Esophagus muscularis mucosa (tissue), 4 donors: Measurements from ENCODE around the gene PIP5KL1. TPM values are rescaled to one million over a fixed set of nuclear protein-coding genes. Genes with fewer than 3 reads are reported as not detected.
A peak's percentile ranks its signal among the peaks of the same experiment; 100 is the strongest.

Experiments
- DNase-seq: peaks from one replicate; pipeline ENCODE4 v3.0.0-alpha.2; 2017; ENCODE audit errors: extremely low spot score
- H3K27ac ChIP-seq, 4 donors: fragments of 200-600 bp; sonication (generic); replicated peaks in 1 of 4; 1 replicate in 3 of 4; 2 replicates in 1 of 4; pipeline ENCODE4 v1.5.1; 2016 to 2019; ENCODE audit warnings: mild to moderate bottlenecking in 1 of 4
- H3K27me3 ChIP-seq, 4 donors: fragments of 200-600 bp; sonication (generic); one replicate each; pipeline versions ENCODE4 v1.5.1 to v1.6.0; 2016 to 2019
- H3K36me3 ChIP-seq, 4 donors: fragments of 200-600 bp; sonication (generic); one replicate each; pipeline ENCODE4 v1.5.1; 2016 to 2019
- H3K4me1 ChIP-seq, 4 donors: fragments of 200-600 bp; sonication (generic); one replicate each; pipeline ENCODE4 v1.5.1; 2016 to 2019
- H3K4me3 ChIP-seq, 4 donors: fragments of 200-600 bp; sonication (generic); 1 replicate in 2 of 4; 2 replicates in 2 of 4; pipeline ENCODE4 v1.5.1; 2016 to 2019; ENCODE audit warnings: mild to moderate bottlenecking in 4 of 4, moderate library complexity in 1 of 4
- H3K9me3 ChIP-seq, 4 donors: fragments of 200-600 bp; sonication (generic); 1 replicate in 3 of 4; 2 replicates in 1 of 4; pipeline ENCODE4 v1.5.1; 2016 to 2019
- CTCF ChIP-seq, 3 experiments: fragments of 200-600 bp in 2 of 3; fragments of 450-650 bp in 1 of 3; sonication (generic) in 2 of 3; IDR thresholded peaks; one replicate each; pipeline ENCODE4 v1.5.1; 2017 to 2019; ENCODE audit warnings: antibody characterized with exemption in 3 of 3, mild to moderate bottlenecking in 2 of 3, moderate library complexity in 1 of 3
- EP300 ChIP-seq: sonication (generic); formaldehyde crosslinking; IDR thresholded peaks from one replicate; pipeline ENCODE4 v1.6.1; 2017; ENCODE audit warnings: antibody characterized with exemption
- POLR2A ChIP-seq: fragments of 450-650 bp; IDR thresholded peaks from one replicate; pipeline ENCODE4 v1.6.1; 2017; ENCODE audit warnings: antibody characterized with exemption, moderate library complexity, mild to moderate bottlenecking, low read depth
- POLR2AphosphoS5 ChIP-seq, 2 donors: sonication (generic); formaldehyde crosslinking; IDR thresholded peaks; one replicate each; pipeline ENCODE4 v1.6.1; 2017; ENCODE audit warnings: antibody characterized with exemption in 2 of 2
- WGBS: methylation state at CpG from one replicate; pipeline ENCODE4 v1.1.5; 2018; 5-methylcytosine and 5-hydroxymethylcytosine counted together
- intact Hi-C: fragments of 100-400 bp; cut with DNase I; formaldehyde crosslinking; loops from one replicate; pipeline ENCODE4 v1.15.1; 2023
- total RNA-seq, 4 donors: library from RNA; depleted of rRNA; stranded (reverse); fragments of >200 nt; gene quantifications; one replicate each; pipeline versions ENCODE4 v1.1.0 to v1.2.1, GENCODE V29; 2016

The PIP5KL1 gene
- total RNA-seq, 4 donors from 2014 or later: 1.3 to 2.8 (median 2.2) TPM

- Histone ChIP-seq H3K9me3 (no peaks in the 10 kb centered on the region), H3K27me3 (no peaks in the 10 kb centered on the region), H3K4me3 (no peak overlapping the region), H3K27ac (peak overlapping the region; percentile 91 to 97 (median 96)), H3K4me1 (peaks cover 52 to 79% (median 73%) of the 10 kb centered on the region in 4 donors), H3K36me3 (no peaks in the 10 kb centered on the region)
- intact Hi-C loops: no loop called here
- TF ChIP-seq POLR2A (no peak), EP300 (no peak), POLR2AphosphoS5 (IDR thresholded peaks at IDR 0.05) (no peak), CTCF (IDR thresholded peaks at IDR 0.05) (no peak)
- 91% methylated on average over 4 of the region's 4 CpGs for WGBS
- no peak for DNase-seq
Measured at GRCh38 chr9:127959398-127959797, 28.8 kb upstream of the PIP5KL1 start.

DNA sequence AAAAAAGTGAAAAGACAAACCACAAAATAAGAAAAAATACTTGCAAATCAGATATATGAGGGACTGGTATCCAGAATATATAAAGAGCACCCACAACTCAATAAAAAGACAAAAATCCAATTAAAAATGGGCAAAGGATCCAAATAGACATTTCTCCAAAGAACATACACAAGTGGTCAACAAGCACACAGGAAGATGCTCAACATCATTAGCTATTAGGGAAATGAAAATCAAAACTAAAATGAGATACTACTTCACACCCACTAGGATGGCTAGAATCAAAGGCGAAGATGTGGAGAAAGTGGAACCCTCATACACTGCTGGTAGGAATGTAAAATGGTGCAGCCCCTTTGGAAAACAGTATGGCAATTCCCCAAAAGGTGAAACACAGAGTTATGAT, 28.2 kb upstream of the PIP5KL1 start:
- TF ChIP-seq CTCF (IDR thresholded peaks at IDR 0.05) (no peak), POLR2AphosphoS5 (IDR thresholded peaks at IDR 0.05) (no peak), EP300 (no peak), POLR2A (no peak)
- H3K9me3 ChIP-seq: no peaks in the 10 kb centered on the region
- peaks cover 51 to 79% (median 73%) of the 10 kb centered on the region in 4 donors for H3K4me1 ChIP-seq
- 96% methylated on average over 1 of the region's 1 CpG for WGBS
- peak overlapping the region in 2 of 4 donors; percentile 96 to 97 for H3K27ac ChIP-seq
- H3K36me3 ChIP-seq: no peaks in the 10 kb centered on the region
- intact Hi-C loops: no loop called here
- H3K4me3 ChIP-seq: no peak overlapping the region
- no peaks in the 10 kb centered on the region for H3K27me3 ChIP-seq
- no peak for DNase-seq

DNA sequence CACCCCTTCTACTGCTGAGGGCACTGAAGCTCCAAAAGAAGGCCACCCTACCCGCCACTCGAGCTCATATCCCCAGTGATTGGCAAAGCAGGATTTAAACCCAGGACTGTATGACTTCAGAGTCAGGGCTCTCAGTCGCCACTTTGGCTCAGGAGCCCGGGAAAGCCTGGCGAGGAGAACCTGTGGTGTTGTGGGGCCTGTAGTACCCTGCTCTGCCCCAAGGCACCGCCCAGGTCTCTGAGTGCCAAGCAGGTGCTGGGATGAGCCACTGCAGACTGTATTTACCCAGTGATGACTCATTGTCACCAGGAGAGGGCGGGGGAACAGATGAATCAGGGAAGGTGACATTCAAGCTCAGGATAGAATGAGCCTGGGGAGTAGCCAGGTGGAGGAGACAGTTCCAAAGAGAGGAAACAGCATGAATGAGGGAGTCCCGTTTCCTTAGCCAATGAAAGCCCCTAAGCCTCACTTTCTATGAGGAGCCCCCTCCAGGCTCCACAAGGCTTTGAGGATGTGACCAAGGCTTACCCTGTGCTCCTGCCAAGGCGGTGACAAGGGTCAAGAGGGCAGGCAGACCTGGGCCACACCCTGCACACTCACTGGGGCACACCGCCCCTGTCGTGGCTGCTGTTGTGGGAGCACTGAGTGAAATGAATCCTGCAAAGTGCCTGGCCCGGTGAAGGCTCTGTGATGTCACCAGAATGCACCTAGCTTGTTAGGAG, 24.9 kb upstream of the PIP5KL1 start:
- TF ChIP-seq CTCF (IDR thresholded peaks at IDR 0.05) (peak; percentile 28 to 45 (median 44)), POLR2AphosphoS5 (IDR thresholded peaks at IDR 0.05) (peak; percentile 80 to 83), EP300 (no peak), POLR2A (no peak)
- intact Hi-C loops: no loop called here
- Histone ChIP-seq H3K4me3 (no peak overlapping the region), H3K9me3 (no peaks in the 10 kb centered on the region), H3K27me3 (no peaks in the 10 kb centered on the region), H3K36me3 (no peaks in the 10 kb centered on the region), H3K4me1 (peaks cover 45 to 76% (median 70%) of the 10 kb centered on the region in 4 donors), H3K27ac (peak overlapping the region; percentile 58 to 75 (median 66))
- no peak for DNase-seq
- 49% methylated on average over 6 of the region's 12 CpGs for WGBS

GRCh38 chr9:127954831-127955293, 24.3 kb upstream of the PIP5KL1 start:
- Histone ChIP-seq H3K9me3 (no peaks in the 10 kb centered on the region), H3K4me3 (no peak overlapping the region), H3K27me3 (no peaks in the 10 kb centered on the region), H3K27ac (peak overlapping the region; percentile 58 to 75 (median 66)), H3K36me3 (peaks cover 0 to 4% (median 0%) of the 10 kb centered on the region in 4 donors), H3K4me1 (peaks cover 45 to 76% (median 70%) of the 10 kb centered on the region in 4 donors)
- TF ChIP-seq EP300: no peak
- no peak for TF ChIP-seq POLR2A
- no peak for TF ChIP-seq POLR2AphosphoS5 (IDR thresholded peaks at IDR 0.05)
- TF ChIP-seq CTCF (IDR thresholded peaks at IDR 0.05): no peak
- WGBS: 56% methylated on average over 6 of the region's 13 CpGs
- no peak for DNase-seq
- intact Hi-C loops: no loop called here
